Fibroblast of skin of back (primary cell): ENCODE measurements around the gene ABHD16A.

Source experiments
- DNase-seq: peaks from one replicate; pipeline ENCODE4 v3.0.0-alpha.2; 2013

Gene ABHD16A

DNA sequence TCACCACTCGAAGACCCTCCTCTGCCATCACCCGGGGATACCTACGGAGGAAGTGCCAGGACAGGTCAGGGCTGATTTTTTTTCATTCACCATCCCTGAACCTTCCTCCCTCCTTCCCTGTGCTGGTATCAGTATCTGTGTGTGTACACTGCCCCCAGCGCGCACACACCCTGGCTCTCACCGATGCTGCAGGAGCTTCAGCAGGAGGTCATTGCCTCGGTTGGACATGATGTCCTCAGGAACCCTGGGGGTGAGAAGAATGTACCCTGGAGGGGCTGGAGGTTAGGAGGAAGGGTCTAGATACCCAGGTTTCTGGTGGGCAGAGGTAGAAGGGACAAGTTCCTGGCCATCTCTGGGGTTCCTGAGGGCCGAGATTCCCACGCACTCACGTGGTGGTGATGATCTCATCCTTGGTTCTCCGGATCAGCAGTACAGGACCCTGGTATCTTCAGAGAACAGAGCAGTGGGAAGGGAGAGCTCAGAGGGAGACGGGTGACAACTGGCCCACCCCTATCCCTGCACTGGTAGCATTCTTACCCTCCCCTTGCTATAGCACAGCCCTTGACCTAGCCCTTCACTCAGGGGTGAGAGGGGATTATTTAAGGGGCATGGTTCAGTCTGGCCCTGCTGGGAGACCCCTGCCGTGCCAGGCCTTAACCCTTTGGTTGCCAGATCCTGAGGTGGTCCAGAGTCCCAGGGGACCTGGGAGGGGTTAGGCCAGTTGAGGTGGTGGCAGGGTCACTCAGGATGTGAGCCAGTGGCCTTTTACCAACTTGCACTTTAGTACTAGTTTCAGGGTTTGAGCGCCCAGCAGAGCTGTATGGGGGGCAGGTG lies 15.0 kb downstream of the ABHD16A start:
- DNase-seq = no peak

DNA sequence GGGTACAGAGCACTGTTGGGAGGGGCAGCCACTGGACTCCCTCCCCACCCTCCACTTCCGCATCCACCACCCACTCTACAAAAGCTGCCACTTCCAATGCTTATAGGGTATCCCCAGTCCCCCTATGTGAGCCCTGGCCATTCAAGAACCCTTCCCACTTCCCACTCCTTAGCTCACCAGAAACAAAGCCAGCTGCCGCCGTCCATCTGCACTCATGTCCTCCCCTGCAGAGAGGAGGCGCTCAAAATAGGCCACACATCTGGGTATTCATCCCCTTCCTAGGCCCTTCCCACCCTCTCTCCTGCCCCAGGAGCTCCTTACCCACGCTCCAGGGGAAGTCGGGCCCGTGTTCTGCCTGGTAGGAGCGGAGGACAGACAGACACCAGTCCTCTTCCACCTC lies 15.8 kb downstream of the ABHD16A start:
- DNase-seq = no peak

DNA sequence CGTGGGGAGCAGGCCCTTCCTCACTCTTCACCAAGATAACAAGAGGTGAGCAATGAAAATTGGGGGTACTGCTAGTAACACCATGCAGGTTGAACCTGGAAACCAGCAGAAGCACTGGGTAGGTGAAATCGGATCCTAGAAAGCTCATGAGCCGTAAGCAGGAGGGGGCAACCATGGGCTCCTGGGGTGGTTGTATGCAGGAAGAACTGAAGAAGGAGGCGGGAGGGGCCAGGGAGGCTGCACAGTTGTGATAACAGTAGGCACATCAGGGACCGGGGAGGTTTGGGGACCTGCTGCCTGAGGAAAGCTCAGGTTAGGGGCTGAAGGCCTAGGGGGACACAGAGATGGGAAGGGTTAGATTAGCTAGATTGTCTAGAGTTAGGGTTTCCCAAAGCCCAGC lies 16.6 kb downstream of the ABHD16A start:
- no peak for DNase-seq

DNA sequence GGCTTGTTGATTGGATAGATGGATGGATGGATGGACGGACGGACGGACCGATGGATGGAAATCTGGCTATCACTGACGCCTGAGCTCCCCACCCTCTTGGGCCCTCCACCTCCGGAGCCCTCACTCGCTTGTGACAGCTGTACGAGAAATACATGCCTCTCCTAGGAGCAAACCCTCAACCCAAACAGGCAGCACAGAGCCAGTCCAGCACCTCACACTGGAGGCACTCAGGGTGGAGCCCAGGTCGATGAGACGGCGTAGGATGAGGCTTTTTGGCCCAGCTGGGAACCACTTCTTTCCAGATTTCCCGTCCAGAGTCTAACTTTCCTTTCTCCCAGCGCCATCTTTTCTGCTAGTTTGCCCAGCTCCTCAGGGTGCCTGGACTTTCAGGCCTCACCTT lies 19.5 kb downstream of the ABHD16A start:
- no peak for DNase-seq

DNA sequence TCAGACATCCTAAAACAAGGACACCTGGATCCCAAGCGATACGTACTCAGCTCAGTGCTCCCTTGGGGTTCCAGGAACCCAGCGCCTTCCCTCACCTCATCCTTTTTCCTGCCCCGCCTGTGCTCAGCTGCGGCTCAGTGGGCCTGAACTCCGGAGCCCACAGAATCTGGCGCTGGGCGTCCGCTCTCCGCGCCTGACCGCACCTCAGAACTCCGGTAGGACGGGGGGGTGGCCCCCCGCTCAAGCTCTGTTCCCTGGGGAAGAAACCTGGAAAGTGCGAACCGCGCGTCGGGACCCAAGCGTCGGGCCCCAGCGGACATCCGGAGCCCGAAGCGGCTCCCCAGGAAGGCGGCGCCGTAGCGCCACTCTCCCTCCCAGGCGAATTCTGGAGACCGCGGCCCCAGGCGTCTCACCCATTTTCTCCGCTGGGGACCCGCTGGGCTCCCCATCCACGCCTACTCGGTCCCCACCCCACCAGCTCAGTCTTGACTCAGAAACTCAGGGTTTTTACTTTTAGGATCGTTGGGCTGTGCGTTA lies 21.9 kb downstream of the ABHD16A start:
- DNase-seq = peak; percentile 50

DNA sequence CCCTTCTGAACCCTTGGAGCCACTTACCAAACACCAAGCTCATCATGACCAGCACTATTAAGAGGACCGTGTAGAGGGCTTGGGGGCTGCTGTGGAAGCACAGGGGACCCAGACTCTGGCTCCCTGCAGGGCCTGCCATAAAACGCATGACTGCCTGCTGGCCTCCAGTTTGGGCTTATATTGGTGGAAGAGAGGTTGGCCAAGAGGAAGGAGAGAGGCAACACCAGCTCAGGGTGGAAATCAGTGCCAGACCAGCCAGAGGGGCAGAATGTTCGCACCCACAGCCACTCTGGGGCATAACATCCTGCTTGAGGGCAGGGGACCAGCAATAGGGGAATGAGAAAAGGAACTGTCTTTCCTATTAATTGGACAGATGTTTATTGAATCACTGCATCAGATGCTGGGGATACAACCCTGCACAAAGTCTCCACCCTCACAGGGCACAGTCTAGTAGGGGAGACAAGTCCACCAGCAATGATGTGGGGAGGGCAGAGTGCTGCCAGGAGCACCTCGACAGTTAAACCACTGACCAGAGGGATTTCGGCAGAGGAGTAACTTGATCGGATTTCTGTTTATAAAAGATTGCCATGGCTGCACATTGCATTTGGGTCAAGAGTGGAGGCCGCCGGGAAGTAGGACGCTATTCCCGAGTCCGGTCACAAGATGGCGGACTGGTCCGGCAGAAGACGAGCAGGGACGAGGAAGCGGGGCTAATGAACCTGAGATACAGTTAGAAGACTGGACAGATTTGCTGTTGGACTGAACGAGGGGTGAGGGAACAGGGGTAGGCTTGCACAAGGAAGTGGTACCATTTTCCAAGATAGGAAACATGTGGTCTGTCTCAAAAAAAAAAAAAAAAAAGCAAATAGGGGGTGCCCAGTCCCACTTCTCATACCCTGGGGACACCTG lies 22.6 kb downstream of the ABHD16A start, which contains the start of gene LY6G5C:
Gene LY6G5C, minus strand, starts transcription at position 842 of the 909 bp plus-strand sequence. Its CDS starts 694 bp downstream, at position 148.
- peak; percentile 80 for DNase-seq

DNA sequence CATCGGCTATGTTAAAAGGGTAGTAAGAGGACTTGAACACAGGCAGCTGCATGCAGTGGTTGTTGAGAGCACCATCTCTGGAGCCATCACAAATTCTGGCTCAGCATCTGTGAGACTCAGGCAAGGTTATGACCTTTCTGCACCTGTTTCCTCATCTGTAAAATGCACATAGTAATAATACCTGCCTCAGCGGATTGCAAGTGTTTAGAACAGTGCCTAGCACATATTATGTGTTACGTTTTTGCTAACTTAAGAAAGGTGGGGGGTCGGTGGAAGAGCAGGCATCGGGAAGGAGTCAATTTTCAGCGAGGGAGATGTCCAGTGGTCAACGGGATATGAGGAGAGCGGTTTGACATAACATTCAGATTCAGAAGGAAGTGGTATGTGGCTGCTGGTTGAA lies 25.2 kb downstream of the ABHD16A start:
- DNase-seq = no peak

DNA sequence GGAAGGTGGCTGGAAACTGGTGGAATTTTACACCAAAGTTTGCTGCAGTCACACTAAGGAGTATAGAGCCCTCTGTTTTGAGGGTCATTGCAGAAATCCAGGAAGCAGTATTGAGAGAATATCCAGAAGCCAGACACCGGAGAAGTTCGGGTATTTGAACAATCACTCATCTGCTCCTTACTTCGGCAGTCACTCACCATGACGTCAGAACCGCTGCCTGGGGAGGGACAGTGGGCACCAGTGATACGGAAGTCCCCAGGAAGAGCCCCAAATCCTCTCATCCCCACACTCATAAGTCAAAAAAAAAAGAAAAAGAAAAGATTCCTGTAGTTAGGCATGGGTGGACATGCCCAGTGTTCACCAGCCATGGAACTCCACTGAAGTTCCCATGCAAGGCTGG lies 26.2 kb downstream of the ABHD16A start:
- DNase-seq = no peak

DNA sequence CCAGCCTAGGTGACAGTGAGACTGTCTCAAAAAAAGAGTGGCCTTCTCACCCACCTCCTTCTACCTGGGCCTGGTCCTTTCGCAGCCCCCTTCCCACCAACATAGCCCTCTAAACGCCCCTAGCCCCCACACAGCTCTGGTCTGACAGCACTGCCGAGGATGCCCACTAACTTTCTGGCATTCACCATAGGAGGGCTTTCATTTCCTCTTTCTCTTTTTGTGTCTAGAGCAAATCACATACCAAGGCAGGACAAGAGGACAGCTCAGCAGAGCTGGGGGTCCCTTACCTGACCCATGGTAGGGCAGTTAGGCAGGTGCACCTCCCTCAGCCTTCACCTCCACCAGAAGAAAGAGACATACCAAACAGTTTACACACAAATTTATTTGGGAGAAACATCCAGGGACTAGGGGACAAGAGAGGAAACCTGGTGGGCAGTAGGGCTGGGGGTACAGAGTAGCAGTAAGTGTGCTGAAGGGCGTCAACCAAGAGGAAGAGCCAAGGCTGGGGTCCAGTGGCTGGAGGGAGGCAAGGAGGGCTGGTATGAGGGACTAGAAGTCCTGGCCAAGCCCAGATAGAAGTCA lies 26.7 kb downstream of the ABHD16A start:
- no peak for DNase-seq

DNA sequence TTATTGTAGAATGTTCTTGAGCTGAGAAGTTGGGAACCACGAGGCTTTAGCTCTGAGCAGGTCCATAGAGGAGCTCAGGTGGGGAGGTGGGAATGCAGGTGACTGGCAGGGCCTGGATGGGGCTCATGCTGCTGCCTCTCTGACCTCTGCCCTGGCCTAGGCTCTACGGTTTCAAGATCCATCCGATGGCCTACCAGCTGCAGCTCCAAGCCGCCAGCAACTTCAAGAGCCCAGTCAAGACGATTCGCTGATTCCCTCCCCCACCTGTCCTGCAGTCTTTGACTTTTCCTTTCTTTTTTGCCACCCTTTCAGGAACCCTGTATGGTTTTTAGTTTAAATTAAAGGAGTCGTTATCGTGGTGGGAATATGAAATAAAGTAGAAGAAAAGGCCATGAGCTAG lies 33.4 kb downstream of the ABHD16A start, which contains the start of gene LY6G5B:
Gene LY6G5B, plus strand, starts transcription at position 301 of the 400 bp plus-strand sequence. CDS start 975 bp downstream, outside the sequence.
- no peak for DNase-seq

DNA sequence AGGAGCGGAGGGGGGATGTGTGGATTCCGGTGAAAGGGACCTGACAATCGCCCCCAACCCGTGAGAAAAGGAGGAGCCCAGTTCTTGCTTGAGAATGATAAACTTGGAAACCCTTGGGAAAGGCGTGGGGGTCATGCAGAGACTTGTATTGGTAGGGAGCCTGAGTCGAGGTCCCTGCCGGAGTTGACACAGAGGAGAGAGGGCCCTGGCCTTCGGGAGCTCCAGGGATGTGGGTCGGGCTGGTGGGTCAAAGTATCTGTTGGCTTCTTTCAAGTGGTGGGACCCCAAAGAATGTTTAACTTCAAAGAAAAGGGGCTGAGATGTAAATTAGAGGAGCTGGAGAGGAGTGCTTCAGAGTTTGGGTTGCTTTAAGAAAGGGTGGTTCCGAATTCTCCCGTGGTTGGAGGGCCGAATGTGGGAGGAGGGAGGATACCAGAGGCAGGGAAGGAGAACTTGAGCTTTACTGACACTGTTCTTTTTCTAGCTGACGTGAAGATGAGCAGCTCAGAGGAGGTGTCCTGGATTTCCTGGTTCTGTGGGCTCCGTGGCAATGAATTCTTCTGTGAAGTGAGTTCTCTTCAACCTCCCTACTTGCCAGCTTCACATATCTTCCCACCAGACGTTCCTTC lies 36.7 kb downstream of the ABHD16A start:
- no peak for DNase-seq

DNA sequence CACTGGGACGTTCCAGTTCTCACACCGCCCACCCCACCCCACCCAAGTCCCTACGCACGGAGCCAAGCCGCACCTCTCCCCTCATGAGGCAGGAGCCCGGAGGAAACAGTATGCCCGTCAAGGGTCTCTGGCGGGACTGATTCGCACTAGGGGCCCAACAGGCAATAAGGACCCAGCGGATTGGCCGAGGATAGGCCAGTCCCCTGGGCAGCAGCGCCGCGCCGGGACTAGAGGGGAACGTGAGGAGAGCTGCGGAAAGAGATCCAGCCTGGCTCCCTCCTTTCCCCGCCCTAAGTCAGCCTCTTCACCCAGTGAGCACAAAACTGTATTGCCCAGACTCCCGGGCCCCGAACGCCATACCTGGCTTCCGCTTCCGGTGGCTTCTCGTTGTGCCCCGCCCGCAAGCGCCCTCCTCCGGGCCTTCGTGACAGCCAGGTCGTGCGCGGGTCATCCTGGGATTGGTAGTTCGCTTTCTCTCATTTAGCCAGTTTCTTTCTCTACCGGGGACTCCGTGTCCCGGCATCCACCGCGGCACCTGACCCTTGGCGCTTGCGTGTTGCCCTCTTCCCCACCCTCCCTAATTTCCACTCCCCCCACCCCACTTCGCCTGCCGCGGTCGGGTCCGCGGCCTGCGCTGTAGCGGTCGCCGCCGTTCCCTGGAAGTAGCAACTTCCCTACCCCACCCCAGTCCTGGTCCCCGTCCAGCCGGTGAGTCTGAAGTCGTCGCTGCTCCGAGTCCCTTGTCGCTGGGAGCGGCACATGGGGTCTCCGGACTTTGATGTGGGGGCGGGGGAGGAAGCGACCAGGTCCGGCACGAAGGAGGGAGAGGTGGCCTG lies 37.4 kb downstream of the ABHD16A start, which contains the start of gene CSNK2B:
Gene CSNK2B, plus strand, starts transcription at position 580 of the 836 bp plus-strand sequence. CDS start 752 bp downstream, outside the sequence.
- DNase-seq = peak; percentile 98

DNA sequence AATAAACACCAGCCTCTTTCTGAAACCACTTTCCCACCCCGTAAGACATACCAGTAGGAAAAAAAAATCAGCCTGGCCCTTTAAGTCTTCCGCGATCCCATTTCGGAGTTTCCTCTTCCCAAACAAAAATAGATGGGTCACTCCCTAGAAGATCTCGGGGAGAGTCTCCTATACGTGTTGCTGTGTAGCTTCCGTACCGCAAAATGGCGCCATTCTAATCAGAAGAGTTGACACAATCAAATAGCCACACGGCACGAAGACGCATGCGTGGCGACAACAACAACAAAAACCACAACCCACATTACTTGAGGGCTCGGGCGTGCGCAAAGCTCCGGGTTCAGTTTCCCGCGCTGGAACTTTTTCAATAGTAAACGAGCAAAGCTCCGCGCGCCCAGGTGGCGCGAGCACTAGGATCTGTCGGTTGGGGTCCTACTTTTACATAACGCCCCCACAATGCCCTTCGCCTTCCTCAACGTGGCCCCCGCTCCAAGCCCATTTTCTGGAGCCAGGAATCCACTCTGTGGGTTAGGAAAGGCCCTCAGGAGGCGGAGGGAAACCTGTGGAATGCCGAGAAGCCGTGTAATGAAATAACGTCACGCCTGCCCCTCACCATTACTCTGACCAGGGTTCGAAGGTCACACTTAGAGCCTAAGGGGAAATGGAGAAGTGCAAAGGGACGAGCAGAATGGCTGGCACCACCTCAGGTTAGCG lies 38.2 kb downstream of the ABHD16A start, which contains the start of gene GPANK1:
Gene GPANK1, minus strand, starts transcription at position 208 of the 711 bp plus-strand sequence. CDS start 519 bp downstream, outside the sequence.
- DNase-seq = peak; percentile 91

DNA sequence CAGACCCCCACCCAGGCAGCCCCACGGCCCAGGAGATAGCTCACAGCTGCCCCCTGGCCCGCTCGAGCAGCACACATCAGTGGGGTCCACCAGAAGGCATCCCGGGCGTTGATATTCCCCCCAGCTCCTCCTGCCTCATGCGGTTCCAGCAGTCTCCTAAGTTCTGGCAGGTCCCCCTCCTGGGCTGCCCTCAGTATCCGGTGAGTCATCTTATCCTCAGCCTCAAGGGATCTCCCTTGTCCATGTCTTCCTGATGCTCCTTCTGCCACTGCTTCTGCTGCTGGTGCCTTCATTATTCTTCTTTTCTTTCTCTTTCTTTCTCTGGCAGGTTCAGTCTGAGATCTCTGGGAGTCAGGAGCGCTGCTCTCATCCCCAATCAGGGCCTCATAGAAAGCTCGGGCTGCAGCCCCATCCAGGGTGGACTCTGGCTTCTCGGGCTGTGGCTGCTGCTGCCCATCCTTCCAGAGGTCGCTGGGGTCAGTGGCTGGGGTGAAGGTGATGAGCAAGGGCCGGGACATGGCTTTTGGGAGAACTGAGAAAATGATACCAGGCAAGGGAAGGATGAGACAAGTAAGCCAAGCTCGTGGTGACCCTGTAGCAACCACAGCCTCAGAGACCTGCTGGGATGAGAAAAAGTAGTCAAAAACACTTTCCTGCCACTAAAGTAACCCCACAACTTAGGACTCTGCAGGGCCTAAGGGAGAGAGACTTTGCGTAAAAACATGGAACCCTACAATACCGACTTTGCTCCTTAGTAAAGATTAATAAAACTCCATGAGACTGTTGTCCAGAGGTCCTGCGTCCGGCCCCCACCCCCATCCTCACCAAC lies 38.9 kb downstream of the ABHD16A start:
- DNase-seq = peak; percentile 91

DNA sequence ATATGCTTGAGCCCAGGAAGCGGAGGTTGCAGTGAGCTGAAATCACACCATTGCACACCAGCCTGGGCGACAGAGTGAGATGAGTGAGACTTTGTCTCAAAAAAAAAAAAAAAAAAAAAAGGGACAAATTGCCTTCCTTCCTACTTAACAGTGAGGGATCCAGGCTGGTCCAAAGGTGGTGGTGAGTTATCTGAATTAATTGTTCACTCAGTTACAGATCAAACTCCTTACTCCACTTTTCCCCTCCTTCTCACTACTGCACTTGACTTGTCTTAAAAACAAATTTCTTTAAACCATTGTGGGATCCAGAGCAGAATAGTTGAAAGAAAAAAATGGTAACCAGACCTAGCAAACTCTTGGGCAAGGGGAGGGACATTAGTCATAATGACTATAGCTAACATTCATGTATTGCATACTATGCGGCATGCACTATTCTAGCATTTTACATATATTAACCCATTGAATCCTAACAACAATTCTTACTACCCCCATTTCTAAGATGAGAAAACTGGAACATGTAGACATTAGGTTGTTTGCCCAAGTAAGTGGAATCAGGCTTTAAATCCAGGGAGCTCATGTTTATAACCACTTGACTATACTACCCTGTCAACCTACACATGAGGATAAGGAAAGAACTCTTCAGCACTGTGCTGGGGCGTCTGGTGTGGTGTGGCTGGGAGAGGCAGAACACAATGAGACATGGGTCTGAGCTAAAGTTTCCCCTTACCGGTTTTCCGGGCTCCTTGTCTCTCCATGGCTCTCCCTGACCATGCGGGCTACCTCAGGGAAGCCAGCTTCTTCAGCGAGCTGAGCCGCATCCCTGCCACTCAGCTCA lies 39.8 kb downstream of the ABHD16A start:
- peak; percentile 60 for DNase-seq

DNA sequence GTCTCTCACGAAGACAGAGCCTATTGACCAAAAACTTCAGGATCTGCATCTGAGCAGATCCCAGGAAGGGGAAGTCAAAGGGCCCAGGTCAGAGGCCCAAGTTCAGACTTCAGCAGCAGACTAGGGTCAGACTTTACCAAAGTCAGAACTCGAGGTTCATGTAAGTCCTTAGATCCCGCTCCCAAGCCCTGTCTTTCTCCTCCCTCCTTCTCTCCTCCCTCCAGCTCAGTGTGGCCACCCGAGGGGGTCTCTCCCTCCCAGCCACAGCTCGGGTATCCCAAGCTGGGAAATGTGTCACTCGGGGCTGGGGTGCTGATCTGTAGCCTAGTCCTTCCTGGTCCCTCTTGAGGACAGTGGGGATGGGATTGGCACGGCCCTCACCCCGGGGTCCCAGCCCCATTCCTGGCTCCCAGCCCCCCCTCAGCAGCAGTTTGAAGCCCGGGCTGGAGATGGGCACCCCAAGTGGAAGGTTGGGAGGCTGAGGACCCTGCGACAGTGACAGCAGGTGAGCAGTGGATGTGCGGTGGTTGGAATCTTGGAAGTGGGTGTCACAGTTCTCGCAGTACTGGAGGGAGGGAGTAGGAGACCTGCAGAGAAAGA lies 40.9 kb downstream of the ABHD16A start:
- no peak for DNase-seq

DNA sequence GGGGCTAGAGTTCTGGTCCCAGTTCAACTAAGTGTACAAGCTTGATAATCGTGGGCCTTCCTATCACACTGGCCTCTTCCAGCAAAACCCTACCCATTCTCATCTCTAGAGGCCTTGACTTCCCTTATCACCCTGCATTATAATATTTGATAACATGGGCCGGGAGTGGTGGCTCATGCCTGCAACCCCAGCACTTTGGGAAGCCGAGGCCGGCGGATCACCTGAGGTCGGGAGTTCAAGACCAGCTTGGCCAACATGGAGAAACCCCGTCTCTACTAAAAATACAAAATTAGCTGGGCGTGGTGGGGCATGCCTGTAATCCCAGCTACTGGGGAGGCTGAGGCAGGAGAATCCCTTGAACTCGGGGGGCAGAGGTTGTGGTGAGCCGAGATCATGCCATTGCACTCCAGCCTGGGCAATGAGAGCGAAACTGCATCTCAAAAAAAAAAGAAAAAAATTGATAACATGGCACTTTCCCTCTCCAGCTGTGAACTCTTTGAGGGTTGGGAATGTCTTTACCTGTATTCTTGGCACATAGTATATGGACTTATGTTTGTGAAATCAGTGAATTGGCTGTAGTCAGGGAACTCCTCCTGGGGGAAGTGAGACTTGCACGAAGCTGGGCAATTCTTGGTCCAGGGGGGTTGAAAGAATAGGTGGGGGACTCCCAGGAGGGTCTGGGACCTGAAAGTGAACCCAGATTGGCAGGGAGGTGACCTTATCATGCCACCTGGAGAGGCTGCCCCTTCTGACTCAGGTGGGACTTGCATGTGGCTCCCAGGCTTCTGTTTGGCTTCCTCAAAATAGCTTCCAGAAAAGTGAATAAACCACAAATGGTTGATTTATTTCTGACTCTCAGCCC lies 41.6 kb downstream of the ABHD16A start:
- DNase-seq = no peak
